ENCODE measurements around the gene TBC1D10A. TPM values are rescaled to one million over a fixed set of nuclear protein-coding genes. Genes with fewer than 3 reads are reported as not detected.

The TBC1D10A gene
- total RNA-seq, 1 experiment from 2014 or later: 12.2 TPM

DNA sequence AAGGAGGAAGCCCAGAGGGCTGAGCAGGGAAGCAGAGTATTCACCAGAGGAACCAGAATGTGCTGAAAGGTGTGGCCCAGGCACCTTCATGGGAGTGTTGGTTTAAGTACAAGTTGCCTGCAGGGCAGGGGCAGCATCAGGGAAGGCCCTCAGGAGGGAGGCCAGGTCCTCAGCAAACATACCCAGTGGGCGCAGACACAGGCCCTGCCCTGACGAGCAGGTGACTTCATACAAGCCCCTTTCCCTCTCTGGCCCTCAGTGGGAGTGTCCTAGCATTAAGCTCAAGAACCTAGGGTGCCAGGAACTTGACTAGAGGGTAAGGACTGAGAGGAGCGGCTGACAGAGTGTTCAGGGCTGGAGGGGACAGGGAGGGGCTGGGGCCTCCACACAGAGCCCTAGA is 29.9 kb downstream of the TBC1D10A start:
- no peaks in the 10 kb centered on the region for H3K9me3 Mint-ChIP-seq (ENCODE audit: unreplicated experiment)
- no peak overlapping the region for H3K4me3 Mint-ChIP-seq (ENCODE audit: unreplicated experiment)
- H3K4me1 Mint-ChIP-seq (ENCODE audit: low read depth, unreplicated experiment): peaks cover 13% of the 10 kb centered on the region
- Histone ChIP-seq H3K27me3 (replicated peaks; ENCODE audit: control insufficient read depth, insufficient read depth, low read length) (no peaks in the 10 kb centered on the region), H3K36me3 (ENCODE audit: control insufficient read depth, insufficient read depth, low read length) (peaks cover 4% of the 10 kb centered on the region), H3K4me3 (ENCODE audit: low read depth, low read length) (no peak overlapping the region), H3K4me1 (peaks cover 16% of the 10 kb centered on the region), H3K9me3 (no peaks in the 10 kb centered on the region)
- intact Hi-C loops (cut with micrococcal nuclease; ENCODE audit: unreplicated experiment): no loop called here
- H3K36me3 Mint-ChIP-seq (ENCODE audit: insufficient read depth, unreplicated experiment): peaks cover 25% of the 10 kb centered on the region
- H3K27me3 Mint-ChIP-seq (ENCODE audit: insufficient read depth, unreplicated experiment): no peaks in the 10 kb centered on the region
- CTCF ChIA-PET: no interaction called here
- TF ChIP-seq, protein P1, sequence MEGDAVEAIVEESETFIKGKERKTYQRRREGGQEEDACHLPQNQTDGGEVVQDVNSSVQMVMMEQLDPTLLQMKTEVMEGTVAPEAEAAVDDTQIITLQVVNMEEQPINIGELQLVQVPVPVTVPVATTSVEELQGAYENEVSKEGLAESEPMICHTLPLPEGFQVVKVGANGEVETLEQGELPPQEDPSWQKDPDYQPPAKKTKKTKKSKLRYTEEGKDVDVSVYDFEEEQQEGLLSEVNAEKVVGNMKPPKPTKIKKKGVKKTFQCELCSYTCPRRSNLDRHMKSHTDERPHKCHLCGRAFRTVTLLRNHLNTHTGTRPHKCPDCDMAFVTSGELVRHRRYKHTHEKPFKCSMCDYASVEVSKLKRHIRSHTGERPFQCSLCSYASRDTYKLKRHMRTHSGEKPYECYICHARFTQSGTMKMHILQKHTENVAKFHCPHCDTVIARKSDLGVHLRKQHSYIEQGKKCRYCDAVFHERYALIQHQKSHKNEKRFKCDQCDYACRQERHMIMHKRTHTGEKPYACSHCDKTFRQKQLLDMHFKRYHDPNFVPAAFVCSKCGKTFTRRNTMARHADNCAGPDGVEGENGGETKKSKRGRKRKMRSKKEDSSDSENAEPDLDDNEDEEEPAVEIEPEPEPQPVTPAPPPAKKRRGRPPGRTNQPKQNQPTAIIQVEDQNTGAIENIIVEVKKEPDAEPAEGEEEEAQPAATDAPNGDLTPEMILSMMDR (IDR thresholded peaks at IDR 0.05; ENCODE audit: insufficient read depth in 1 of 2, low read depth in 1 of 2, low read length in 1 of 2, severe bottlenecking in 1 of 2, unreplicated experiment in 1 of 2): no peak
- no peak overlapping the region for H3K27ac Mint-ChIP-seq (ENCODE audit: unreplicated experiment)
- DNase-seq: no peak
- no TSS peak for BruUV-seq (replicated peaks)
- POLR2A ChIA-PET: no interaction called here

DNA sequence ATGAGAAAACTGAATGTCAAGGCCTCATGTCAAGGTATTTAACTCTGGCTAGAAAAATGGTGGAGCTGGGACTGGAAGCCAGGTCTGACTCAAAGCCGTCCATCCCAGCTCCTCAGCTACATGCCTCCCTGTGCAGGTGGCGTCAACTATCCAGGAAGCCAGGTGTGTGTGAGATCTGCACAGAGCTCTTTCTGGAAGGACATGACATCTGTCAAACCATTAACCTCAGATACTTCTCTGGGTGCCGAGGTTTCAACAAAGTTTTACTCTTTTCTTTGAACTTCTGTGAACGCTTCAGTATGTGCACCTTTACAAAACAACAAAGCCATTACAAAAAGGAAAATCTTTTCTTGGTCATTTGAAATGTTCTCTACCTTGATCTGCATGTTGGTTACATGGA is 30.4 kb downstream of the TBC1D10A start:
- TF ChIP-seq, protein P1 (IDR thresholded peaks at IDR 0.05; ENCODE audit: insufficient read depth in 1 of 2, low read depth in 1 of 2, low read length in 1 of 2, severe bottlenecking in 1 of 2, unreplicated experiment in 1 of 2): no peak
- BruUV-seq (replicated peaks): no TSS peak
- Mint-ChIP-seq H3K4me3 (ENCODE audit: unreplicated experiment) (no peak overlapping the region), H3K27ac (ENCODE audit: unreplicated experiment) (no peak overlapping the region), H3K27me3 (ENCODE audit: insufficient read depth, unreplicated experiment) (no peaks in the 10 kb centered on the region), H3K36me3 (ENCODE audit: insufficient read depth, unreplicated experiment) (peaks cover 25% of the 10 kb centered on the region), H3K4me1 (ENCODE audit: low read depth, unreplicated experiment) (peaks cover 13% of the 10 kb centered on the region), H3K9me3 (ENCODE audit: unreplicated experiment) (no peaks in the 10 kb centered on the region)
- ChIA-PET CTCF (no interaction called here), POLR2A (no interaction called here)
- intact Hi-C loops (cut with micrococcal nuclease; ENCODE audit: unreplicated experiment): no loop called here
- Histone ChIP-seq H3K4me1 (peaks cover 16% of the 10 kb centered on the region), H3K36me3 (ENCODE audit: control insufficient read depth, insufficient read depth, low read length) (peaks cover 3% of the 10 kb centered on the region), H3K9me3 (no peaks in the 10 kb centered on the region), H3K27me3 (replicated peaks; ENCODE audit: control insufficient read depth, insufficient read depth, low read length) (no peaks in the 10 kb centered on the region), H3K4me3 (ENCODE audit: low read depth, low read length) (no peak overlapping the region)
- no peak for DNase-seq

DNA sequence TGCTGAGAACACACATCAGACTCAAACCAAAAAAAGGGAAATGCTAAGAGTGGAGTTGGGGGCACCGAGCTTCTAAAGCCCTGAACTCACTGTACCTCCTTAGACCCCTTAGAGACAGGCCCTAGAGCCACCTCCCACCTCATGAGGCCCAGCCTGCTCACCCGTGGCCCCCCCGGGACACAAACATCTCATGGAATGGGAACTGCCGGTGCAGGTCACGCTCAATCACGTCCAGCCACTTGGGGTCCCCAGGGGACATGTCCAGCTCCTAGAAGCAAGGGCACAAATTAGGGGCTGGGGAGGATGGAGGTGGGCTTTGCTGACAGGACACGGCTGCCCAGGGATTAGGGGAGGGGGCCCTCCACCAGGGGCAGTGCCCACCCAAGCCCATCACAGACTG is 31.2 kb downstream of the TBC1D10A start:
- peaks cover 19% of the 10 kb centered on the region for H3K36me3 Mint-ChIP-seq (ENCODE audit: insufficient read depth, unreplicated experiment)
- ChIA-PET POLR2A (no interaction called here), CTCF (no interaction called here)
- no peak overlapping the region for H3K4me3 Mint-ChIP-seq (ENCODE audit: unreplicated experiment)
- Histone ChIP-seq H3K27me3 (replicated peaks; ENCODE audit: control insufficient read depth, insufficient read depth, low read length) (no peaks in the 10 kb centered on the region), H3K4me1 (peaks cover 16% of the 10 kb centered on the region), H3K4me3 (ENCODE audit: low read depth, low read length) (no peak overlapping the region), H3K9me3 (no peaks in the 10 kb centered on the region), H3K36me3 (ENCODE audit: control insufficient read depth, insufficient read depth, low read length) (peaks cover 3% of the 10 kb centered on the region)
- no TSS peak for BruUV-seq (replicated peaks)
- intact Hi-C loops (cut with micrococcal nuclease; ENCODE audit: unreplicated experiment): no loop called here
- peaks cover 13% of the 10 kb centered on the region for H3K4me1 Mint-ChIP-seq (ENCODE audit: low read depth, unreplicated experiment)
- DNase-seq: no peak
- TF ChIP-seq, protein P1 (IDR thresholded peaks at IDR 0.05; ENCODE audit: insufficient read depth in 1 of 2, low read depth in 1 of 2, low read length in 1 of 2, severe bottlenecking in 1 of 2, unreplicated experiment in 1 of 2): no peak
- H3K27ac Mint-ChIP-seq (ENCODE audit: unreplicated experiment): no peak overlapping the region
- no peaks in the 10 kb centered on the region for H3K27me3 Mint-ChIP-seq (ENCODE audit: insufficient read depth, unreplicated experiment)
- H3K9me3 Mint-ChIP-seq (ENCODE audit: unreplicated experiment): no peaks in the 10 kb centered on the region

All from Caco-2 (cell line).